Measurements from ENCODE around the gene DTHD1.

DTHD1 gene

DNA sequence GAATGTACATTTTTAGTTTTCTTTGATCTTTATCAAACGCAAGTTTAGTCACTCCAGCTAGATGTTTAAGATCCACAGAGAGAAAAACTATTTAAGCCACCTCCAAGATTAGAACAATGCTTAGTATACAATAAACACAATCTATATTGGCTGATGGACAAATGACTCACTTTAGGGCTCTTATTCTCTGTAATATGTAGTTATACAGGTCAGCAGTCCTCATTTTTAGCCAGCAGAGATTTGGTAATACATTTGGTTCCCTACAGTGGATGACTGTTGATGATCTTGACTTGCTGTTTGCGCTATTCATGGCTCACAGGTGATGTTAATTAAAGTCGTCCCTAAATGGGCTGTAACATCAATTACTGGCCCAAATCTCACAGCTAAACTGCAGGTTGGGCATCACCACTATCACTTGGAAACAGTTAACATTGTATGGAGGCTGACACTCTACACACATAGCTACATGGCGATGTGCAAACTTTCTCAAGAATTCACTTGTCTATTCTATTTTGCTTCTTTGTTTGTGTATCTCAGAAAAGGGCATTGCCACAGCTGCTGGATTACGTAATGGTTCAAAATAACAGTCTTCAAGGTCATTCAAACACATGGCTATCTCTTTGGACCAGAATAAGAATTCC, 11.8 kb upstream of the DTHD1 start:
- no peak for DNase-seq (ENCODE audit: low read depth in 2 of 2)

DNA sequence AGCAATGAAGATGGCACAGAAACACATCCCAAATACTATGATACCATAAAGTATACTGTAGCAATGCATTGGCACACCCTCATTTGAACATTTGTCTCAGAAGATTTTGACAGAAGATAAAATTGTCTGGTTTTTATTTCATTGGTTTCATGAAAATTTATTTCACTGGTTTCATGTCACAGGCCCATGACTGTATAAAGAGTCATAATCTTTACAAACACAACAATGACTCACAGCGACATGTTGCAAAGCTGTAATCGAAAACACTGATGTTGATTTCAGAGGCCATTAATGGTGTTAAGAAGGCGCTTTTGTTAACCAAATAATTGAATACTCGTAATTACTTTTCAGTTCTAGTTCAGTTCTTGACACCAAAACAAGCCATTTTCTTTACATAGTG, 8.1 kb upstream of the DTHD1 start:
- no peak for DNase-seq (ENCODE audit: low read depth in 2 of 2)

DNA sequence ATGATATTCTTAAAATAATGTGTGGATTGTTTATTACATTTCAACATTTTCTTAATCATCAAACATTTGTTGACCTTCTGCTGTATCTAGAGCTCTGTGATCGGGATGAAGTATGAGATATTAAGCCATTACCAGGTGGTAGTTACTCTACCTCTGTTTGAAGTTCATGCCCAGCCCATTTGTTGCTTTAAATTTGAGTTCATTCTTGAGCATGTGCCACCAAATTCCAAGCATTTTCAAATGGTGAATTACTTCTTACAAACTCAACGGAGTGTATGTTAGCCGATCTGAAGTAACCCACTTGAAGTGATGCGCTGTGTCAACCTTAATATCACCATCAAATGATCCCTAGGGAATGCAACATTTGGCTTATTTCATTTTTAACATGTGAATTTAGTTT, 7.3 kb upstream of the DTHD1 start:
- DNase-seq (ENCODE audit: low read depth in 2 of 2): no peak

DNA sequence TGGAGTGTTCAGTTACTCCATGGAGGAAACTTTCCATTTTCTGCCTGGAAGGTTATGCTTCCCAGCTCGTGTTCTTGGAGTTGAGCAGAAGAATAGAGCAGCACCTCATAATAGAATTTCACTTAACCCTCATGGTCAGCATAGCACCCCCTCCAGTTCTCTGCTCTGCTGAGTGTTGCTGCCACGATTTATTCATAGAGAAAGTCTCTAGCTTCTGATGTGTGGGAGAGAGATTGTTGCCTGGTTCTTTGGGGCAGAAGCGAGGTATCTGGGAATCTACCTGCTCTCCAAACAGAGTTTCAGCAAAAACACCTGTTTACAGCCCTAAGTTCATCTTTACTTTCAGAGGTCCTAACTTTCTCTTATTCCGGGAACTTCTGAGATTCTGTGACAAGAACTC, 3.9 kb upstream of the DTHD1 start:
- no peak for DNase-seq (ENCODE audit: low read depth in 2 of 2)

DNA sequence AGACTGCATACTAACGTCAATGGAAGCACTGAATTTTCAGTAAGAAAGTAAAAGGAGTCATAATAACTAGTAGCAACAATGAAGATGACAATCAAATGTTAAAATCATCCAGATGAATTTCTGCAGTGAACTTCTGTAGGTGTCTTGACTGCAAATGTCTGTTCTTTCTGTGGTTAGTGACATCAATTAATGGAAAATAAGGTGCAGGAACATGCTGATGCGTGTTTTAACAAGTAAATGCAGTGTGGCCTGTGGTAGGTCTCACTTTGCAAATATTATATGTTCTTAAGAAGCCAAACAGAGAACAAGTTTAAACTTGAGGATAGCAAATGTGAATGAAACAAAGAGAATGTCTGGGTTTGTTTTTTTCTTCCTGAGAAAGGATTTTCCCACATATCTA, 2.6 kb upstream of the DTHD1 start:
- no peak for DNase-seq (ENCODE audit: low read depth in 2 of 2)

DNA sequence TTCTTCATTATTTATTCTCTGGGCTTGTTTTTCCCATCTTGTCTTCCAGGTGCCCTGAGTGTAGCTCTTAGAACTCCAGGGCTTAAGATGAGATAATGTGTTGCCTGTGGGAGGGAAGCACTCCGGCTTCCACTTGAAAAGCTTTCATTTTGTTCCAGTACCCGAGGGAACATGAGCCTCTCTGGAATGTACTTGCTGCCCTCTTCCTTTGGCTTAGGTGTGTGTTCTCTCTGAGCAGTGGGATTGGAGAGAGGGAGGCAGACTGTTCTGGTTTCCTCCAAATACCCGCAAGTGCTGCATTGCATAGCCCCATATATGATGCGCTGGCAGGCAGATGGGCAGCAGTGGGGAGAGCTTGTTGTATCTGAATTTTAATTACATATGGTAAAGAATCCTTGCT, 861 bp upstream of the DTHD1 start:
- DNase-seq (ENCODE audit: low read depth in 2 of 2): no peak

DNA sequence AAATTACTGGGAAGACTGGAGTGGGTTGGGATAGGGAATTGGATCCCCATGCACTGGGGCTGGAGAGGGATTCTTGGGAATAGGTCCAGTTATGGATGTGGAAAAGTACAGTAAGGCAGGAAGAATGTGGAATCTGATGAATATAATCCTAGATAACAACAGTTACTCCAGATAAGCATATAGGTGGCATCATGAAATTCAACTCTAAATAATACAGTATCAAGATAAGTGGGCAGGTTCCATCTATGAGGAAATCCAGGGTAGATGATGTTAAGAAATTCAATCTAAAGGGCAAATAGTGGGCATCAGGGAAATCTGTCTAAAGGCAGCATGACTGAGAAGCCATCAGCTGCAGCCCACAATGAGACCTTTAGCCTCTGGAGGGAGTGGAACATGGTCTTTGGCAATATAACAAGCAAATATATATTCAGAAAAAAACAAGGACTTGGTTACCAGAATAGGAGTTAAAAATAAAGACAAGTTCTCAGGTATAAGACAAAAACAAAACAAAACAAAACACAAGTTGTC, 1.2 kb downstream of the DTHD1 start:
- no peak for DNase-seq (ENCODE audit: low read depth in 2 of 2)

DNA sequence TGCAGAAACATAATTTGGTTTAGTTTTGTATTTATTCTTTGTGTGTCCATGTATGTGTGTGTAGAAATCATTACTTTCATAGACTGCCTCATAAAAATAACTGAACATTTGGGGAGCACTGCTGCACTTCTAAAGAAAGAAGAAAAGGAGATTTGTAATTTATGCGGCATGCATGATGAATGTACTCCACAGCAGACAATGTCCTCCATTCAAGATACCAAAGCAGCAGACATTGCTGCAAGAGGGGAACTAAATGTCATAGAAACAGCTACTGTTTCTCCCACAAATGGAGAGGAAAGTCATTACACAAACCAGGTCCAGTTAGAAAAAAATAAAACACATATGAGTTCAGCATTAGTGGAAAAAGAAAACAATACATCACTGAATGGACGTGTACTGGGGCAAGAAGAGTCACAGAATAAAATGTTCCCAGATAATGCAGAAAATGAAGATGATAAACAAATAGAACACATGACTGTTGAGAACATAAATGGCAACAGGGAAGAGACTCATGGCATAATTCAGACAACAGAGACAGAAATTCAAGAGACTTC, 2.6 kb downstream of the DTHD1 start:
- DNase-seq (ENCODE audit: low read depth in 2 of 2): no peak

DNA sequence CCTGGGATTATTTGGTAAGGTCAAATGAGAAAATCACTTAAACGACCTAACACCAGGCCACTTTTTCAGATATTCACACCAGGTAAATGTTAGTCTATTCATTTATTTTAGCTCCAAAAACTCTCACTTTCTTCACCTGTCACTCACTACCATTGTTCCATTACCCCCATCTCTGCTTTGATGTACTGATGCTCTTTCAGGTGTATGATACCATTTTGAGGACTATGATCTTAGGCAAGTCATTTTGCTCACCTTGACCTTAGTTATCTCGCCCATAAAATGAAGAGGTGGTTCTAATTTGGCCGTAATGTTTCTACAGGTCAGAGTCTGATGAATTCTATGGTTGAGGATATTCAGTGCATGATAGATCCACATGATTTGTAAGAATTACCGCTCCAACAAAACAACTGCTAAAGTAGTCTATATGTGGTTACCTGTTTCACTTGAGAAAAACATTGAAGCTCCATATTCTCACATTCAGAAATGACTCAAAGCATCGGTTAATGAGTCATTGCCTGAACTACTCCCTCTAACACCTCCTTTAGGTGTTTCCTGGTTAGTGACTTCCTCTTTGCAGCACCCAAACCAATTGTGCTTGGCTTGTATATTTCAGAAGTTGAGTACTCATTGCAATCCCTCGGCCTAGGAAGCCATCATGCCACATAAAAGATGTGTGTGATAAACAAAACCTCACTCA, 4.5 kb downstream of the DTHD1 start:
- peak in 1 of 2 donors; percentile 30 for DNase-seq (ENCODE audit: low read depth in 2 of 2)

DNA sequence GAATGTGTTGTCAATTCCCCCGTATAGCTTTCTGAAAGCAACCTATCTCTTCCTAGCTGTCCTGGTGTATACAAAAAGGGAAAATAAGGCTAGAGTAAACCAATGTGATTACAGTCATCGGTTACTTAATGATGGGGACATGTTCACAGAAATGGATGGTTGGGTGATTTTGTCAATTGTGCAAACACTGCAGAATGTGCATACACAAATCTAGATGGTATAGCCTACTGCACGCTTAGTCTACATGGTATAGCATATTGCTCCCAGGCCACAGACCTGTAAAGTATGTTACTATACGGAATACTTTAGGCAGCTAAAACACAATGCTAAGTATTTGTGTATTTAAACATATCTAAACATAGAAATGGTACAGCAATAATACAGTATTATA, 5.1 kb downstream of the DTHD1 start:
- DNase-seq (ENCODE audit: low read depth in 2 of 2): no peak

DNA sequence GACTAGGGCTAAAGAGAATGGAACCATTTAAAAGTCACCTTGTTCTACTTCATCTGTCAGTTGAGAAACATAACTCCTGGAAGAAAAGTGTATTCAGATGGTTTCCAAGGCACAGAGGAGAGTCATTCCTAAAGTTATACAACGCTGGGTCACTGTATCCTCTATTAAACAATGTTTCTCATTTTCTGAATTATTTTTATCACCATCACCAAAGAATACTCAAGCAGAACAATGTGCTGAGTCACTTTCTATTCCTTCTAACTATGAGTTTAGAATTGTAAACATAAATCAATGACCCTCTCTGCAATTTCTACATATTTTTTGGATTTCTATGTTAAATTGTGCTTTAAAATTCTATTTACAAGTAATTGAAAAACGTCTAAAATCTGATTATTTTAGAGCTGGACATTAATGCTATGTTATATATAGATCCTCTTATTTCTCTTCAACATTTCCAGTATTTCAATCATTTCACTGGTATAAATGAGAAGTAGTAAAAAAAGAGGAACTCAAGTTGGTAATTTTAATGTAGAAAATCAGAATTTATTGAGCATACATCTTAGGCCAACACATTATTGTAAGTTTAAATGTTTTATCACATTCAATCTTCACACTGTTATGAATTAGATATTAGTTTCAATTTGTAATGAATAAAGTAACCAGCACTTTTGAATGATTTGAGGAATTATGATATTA, 7.5 kb downstream of the DTHD1 start:
- DNase-seq (ENCODE audit: low read depth in 2 of 2): no peak

DNA sequence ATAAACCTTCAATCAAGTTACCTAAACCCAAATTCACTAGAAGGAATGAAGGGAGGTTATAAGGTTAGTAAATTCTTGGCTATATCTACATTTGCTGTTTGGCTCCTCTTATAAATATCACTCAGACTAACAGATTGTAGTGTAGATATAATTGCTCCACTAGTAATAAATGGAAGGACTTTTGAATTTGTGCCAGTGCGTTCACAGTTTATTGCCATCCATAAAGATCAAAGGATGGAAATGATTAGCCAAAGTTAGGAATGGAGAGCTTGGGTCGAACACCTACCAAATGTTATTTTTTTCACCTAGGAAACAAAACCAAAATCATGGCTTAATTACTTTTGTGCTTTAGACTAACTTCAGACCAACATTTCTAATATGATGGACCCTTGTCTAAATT, 9.2 kb downstream of the DTHD1 start:
- DNase-seq (ENCODE audit: low read depth in 2 of 2): no peak

DNA sequence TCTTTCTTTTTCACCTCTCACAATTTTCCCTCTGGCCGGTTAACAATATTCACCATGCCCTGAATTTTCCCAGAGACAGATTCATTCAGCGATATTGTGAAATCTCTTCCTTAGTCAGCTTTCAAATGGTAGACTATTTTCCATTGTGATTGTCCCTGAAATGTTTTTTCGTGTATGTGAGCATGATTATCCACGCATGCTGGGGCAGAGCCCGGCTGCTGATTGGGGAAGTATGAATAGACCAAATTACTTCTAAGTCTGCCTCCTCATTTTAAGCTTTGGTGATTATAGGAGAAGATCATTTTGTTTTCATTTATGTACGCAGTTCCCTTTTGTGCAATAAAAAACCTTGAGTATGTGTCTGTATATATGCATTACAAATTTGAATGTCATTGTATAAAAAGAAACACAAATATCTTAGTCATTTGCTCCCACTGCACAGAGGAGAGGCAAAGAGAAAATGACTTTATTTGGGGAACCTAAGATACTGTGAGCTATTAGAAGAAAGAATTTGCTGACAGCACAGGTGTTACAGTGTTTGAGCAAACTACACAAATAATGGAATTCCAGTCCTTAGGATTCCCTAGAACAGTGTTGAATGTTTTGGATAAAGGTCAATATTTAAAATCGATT, 11.3 kb downstream of the DTHD1 start:
- DNase-seq (ENCODE audit: low read depth in 2 of 2): no peak

DNA sequence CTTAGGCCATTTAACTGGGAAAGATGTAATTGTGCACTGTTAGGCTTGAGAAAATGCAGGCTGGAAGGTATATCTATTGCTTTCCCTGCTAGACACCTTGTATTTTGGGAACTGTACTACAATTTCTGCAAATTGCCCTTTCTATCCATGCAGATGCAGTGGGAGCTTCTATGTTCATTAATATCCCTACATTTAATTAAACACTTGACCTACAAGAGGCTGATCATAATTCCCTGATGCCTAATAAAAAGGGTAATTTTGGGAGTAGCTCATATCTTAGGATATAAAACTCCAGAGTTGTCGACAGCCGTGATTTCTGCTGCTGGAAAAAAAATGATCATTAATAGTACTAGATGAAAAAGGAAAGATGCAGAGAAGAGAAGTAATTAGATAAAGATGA, 19.7 kb downstream of the DTHD1 start:
- no peak for DNase-seq (ENCODE audit: low read depth in 2 of 2)

DNA sequence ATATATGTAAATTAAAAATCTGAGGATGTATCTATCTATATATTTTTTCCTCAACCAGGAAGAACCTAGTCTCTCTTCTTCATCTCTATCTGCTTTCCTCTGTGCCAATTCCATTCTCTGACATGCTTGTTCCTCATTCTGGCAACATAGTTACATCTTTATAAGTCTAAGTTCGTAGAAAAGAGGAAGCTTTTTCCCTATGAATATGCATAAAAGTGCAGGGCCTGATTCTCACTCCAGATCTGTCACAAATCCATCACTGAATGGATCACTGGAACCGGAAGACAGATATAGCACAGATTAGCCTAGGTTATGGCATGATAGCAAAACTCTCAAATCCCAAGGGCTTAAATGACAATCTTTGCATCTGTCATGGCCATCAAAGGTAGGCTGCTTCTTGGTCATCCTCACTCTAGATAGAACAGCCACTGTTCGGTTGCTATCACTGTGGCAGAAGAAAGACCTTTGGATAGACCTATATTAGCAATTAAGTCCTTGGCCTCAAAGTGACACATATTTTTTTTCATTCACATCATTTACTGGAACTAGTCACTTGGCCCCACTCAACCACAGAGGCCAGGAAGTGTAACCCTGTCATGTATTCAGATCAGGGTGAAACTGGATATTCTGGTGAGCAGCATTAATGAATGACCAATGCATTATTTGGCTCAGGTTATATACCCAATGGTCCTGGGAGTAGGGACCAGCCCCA, 22.2 kb downstream of the DTHD1 start:
- no peak for DNase-seq (ENCODE audit: low read depth in 2 of 2)

DNA sequence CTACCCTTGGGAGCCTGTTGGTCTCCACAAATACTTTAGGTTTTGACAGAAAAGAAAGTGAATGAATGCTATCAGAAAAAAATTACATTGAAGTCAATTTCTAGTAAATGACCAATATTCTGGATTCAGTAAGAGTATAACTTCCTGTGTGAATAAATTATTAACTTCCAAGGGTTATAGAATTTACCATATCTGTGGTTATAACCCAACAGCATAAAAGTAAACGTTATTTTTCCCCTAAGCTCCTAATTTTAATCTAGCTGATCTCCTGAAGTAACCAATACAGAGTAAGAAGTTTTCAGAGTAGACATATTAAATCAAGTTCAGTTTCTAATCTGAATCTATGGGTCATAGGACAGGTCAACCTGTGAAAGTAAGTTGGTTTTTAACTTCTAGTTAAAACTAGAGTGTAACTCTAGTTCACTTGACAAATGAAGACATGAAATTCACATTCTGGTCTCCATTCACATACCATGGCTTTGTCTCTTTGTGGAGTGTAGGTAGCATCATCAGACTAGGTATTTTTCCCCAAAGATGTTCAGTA, 22.8 kb downstream of the DTHD1 start:
- no peak for DNase-seq (ENCODE audit: low read depth in 2 of 2)

DNA sequence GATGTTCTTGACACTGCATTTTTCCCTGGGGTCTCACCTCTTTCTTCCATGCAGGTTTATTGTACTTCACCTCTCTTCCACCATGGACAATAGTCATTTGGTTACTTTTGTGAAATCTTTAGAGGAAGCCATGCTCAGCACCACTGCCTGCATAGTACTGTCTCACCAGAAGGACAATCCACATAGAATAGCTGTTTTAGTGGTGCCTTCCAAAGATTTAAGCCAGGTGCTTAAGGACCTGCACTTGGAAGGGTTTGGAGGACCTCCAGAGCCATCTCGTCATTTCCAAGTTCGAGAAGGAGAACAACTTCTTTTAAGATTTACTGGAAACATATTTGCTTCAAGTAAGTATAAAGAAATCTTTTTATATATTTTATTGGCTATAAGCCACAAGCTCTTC, 26.7 kb downstream of the DTHD1 start:
- DNase-seq (ENCODE audit: low read depth in 2 of 2): no peak

DNA sequence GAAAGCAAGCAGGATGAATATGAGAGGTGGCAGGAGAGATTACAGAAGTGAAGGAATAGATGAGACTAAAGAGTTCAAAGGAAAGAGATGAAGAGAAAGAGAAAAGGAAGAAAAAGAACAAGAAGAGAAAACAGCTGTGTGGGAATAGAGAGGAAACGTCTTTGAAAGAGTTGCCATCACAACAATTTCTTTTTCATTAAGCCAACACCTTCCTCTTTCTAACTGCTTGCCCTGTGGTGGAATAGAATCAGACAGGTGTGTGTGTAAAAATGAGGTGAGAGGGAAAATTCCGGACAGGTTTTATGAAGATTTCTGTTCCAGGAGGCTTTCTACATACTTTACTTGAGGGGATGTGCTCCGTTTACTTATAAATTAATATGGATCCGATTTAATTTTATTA, 28.8 kb downstream of the DTHD1 start:
- DNase-seq (ENCODE audit: low read depth in 2 of 2): no peak

DNA sequence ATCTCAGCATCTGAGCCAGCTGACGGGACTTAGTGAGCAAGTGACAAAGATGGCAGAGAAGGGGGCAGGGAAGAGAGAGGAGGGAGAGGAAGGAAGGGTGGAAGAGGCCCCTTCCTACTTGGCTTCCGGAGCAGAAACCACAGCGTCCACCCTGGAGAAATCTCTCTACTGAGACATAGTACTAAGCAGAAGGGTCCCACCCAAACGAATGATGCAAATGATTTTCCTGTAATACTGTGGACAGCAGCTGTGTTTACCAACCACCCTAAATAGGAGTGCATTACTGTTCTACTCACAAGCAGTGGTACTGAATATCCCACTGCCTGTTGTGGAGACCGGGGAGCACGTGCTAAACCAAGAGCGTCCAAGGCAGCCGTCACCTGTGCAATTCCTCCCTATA, 29.4 kb downstream of the DTHD1 start:
- no peak for DNase-seq (ENCODE audit: low read depth in 2 of 2)

DNA sequence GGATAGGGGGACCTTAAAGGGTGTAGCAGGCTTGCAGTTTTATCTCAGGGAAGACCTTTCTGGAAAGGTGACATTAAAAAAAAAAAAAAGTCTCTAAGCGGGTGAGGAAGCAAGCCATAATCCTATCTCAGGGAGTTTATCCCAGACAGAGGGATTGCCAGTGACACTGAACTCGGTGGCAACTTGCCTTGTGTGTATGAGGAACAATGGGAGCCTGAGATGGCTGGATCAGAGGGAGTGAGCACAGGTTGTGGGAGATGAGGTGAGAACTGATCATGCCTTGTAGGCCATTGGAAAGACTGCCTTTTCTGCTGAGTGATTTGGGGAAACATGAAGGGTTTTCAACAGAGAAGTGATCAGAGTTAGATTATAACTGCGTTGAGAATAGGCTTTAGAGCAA, 31.1 kb downstream of the DTHD1 start:
- no peak for DNase-seq (ENCODE audit: low read depth in 2 of 2)

DNA sequence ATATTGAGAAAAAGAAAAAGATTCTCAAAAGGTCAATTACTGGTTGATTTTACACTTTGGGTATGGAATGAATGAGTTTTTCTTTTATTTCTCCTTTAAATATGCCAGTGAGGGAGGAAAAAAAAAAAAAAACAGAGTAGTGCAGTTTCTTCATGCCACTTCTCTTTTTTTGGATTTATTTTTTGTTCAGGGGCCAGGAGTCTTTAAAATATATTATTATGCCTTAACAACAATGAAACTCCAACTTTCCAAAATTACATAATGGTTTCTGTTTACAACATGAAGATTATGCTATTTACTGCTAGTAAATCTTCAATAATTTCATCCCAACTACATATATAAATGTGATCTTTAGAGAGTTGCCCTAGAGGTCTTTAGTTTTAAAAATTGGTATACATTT, 31.9 kb downstream of the DTHD1 start:
- no peak for DNase-seq (ENCODE audit: low read depth in 2 of 2)
